HG03196 (cell line): ENCODE measurements around the gene GLB1L2.
A peak's percentile ranks its signal among the peaks of the same experiment; 100 is the strongest.
"Not testable (repeated sequence)": the region's sequence is repeated elsewhere in the genome, so short reads cannot be mapped to it uniquely, and the experiment has no call there.

Source experiments
- ATAC-seq: cut with Tn5 transposase; IDR thresholded peaks from one replicate; pipeline ENCODE4 v1.9.1; 2021; ENCODE audit not compliant: unreplicated experiment

The GLB1L2 gene

GRCh38 chr11:134331354-134332188 is at the start of gene GLB1L2:
Gene GLB1L2 (plus strand): TSS chr11:134331988. CDS start chr11:134332062, 74 bp downstream.
- ATAC-seq = peak; percentile 67

DNA sequence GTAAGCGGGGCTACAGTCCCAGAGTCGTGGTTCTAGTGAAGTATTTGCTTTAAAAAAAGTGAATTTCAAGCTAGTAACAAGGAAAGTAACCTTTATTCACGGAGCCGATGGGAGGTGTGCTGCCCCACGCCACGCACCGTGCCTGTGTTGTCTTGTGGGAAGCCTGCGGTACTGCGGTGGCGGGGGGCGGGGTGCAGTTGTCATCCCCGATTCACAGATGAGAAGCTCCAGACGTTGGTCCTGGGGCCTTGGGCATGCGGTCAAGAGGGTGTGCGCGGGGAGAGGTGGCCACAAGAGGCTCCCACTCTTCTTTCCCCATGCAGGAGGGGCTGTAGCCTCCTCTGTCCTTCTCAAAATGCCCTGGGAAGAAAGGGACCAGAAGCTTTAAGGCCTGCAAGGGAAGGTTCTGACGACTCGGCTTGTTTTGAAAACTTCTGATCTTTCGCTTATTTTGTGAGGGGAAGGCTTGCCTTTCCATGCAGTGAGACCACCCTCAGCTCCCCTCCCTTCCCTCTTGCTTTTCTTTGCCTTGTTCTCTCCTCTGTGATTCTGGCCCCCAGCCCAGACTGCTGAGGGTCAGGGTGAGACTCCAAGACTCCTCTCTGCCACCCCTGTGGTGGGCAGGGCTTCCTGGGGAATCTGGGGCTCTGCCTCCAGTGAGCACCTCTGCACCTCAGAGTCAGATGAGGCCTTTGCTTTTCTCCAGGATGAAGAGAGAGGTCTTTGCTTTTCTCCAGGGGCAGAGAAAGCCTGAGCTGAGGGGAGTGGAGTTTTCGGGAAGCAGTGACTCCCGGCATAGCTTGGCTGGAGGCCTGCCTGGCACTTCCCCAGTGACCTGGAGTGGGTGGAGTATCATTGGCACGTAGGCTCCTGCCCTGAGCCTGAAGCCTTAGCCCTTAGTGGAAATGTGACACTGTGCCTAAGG is 49.4 kb upstream of the GLB1L2 start:
- ATAC-seq = no peak

- no peak for ATAC-seq
Observed at GRCh38 chr11:134283461-134284230, 48.1 kb upstream of the GLB1L2 start.

GRCh38 chr11:134284349-134284748 is 47.4 kb upstream of the GLB1L2 start:
- not testable (repeated sequence) for ATAC-seq

DNA sequence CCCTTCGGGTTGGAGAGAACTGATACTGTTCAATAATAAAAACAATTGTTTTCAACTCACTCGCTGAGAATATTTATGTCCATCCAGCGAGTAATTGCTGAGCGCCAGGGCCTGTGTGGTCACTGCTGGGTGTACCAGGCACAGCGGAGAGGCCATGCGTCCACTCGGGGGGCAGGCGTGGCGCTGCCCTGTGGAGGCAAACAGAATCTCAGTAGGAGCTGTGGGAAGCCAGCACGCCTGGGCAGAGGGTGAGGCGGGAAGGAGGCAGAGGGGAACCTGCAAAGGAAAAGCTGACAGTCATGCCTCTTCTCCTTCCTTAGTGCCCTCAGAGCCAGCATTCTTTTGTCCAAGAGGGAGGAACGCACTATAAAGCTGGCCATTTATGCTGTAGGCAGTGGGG is 44.2 kb upstream of the GLB1L2 start:
- no peak for ATAC-seq

DNA sequence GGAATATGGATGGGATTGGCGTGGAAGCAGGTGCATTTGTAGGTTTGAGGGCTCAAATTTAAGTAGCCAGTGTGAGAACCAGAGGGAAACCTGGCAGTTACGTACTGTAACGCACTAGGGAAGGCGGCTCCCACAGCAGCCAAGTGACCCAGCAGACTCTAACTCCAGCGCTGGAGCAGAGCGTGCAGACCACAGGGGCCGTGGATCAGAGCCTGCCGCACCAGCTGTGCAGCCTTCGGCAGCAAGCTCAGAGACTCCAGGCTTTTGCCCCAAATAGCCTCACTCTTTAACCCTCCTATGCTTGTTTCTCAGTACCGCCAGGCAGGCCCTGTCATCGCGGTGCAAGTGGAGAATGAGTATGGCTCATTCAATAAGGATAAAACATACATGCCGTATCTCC is 43.3 kb upstream of the GLB1L2 start:
- no peak for ATAC-seq

GRCh38 chr11:134289167-134289566 is 42.6 kb upstream of the GLB1L2 start:
- ATAC-seq = no peak

GRCh38 chr11:134289789-134290188 is 42.0 kb upstream of the GLB1L2 start:
- no peak for ATAC-seq

DNA sequence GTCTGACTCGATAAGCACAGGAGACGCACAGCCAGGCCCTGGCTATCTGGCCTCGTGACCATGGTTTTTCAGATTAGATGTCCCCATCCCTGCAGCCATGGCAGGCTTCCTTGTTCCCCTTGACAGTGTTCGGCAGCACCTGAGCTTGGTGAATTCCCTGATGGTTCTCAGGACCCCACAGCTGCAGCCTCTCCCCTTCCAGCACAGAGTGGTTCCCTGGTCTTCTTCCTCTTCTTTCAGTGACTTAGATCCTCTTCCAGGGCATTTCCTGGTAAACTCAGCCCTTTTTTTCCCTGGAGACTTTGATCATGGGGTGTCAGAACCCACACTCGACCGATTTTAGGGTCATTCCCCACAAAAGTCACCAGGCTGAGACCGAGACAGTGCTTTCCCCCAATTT is 41.1 kb upstream of the GLB1L2 start:
- no peak for ATAC-seq

DNA sequence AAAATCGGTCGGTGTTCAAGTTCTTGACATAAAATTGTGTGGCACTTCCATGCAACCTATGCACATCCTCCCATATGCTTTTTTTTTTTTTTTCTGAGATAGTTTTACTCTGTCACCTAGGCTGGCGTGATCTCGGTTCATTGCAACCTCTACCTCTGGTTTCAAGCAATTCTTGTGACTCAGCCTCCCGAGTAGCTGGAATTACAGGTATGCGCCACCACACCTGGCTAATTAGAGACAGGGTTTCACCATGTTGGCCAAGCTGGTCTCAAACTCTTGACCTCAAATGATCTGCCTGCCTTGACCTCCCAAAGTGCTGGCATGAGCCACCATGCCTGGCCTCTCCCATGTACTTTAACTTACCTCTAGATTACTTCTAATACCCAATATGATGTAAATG is 40.6 kb upstream of the GLB1L2 start:
- ATAC-seq = no peak

- ATAC-seq = no peak
Observed at GRCh38 chr11:134292661-134293060, 39.1 kb upstream of the GLB1L2 start.

- ATAC-seq = no peak
Observed at GRCh38 chr11:134293119-134294113, 38.4 kb upstream of the GLB1L2 start.

- ATAC-seq = no peak
Observed at GRCh38 chr11:134294664-134295063, 37.1 kb upstream of the GLB1L2 start.

GRCh38 chr11:134312223-134312622 is 19.6 kb upstream of the GLB1L2 start:
- no peak for ATAC-seq

GRCh38 chr11:134312807-134313206 is 19.0 kb upstream of the GLB1L2 start:
- ATAC-seq = no peak

DNA sequence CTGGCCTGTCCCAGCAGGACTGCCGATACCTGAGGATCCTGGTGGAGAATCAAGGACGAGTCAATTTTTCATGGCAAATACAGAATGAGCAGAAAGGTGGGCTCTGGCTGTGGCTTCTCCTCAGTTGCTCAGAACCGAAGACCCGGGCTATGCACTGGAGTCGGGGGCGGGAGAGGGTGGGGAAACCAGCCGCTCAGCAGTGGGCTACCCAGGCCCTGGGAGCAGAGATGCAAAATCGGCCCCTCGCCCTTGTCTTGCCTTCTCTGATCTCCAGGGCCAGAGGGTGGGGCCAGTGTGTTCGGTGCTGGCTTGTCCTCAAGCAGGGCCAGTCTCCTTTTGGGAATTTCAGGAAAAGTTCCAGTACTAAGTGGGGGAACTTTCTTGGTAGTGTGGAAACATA is 18.4 kb upstream of the GLB1L2 start:
- no peak for ATAC-seq

GRCh38 chr11:134313821-134314607 is 17.8 kb upstream of the GLB1L2 start:
- ATAC-seq = no peak

DNA sequence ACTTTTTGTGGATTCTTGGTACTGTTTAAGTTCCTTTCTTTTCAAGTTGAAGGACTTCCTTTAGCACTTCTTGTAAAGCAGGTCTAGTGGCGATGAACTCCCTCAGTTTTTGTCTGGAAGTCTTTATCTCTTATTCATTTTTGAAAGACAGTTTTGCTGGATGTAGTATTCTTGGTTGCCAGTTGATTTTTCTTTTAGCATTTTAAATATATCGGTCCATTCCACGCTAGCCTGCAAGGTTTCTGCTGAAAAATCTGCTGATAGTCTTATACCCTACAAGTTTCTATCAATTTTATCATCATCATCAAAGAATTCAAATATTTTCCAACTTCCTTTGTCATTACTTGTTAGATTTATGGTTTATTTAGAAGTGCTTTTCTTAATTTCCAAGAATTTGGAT is 14.7 kb upstream of the GLB1L2 start:
- no peak for ATAC-seq

GRCh38 chr11:134321373-134321772 is 10.4 kb upstream of the GLB1L2 start:
- not testable (repeated sequence) for ATAC-seq
